ENCODE measurements around the gene PIKFYVE. TPM values are rescaled to one million over a fixed set of nuclear protein-coding genes. Genes with fewer than 3 reads are reported as not detected.

PIKFYVE gene
- total RNA-seq, 1 donor from 2014 or later = 38.8 TPM

DNA sequence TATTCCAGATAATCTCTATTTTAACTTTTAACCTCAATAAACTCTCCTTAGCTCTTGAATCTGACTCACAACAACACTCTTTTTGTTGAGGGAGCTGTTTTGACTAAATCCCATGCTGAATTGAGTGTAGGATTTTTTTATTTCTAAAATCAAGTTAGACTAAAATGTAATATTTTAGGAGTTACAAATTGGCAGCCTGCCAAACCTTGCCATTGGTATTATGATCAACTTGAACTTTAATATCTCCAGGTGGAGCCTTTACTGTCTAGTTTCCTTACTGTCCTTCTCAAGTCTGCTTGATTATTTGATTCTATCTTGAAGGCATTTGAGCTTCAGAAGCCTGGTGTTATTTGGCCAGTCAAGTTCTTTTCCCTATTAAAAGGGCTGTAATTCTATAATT, 8.7 kb downstream of the PIKFYVE start:
- H3K4me3 Mint-ChIP-seq (ENCODE audit: unreplicated experiment) = no peak overlapping the region
- peaks cover 68% of the 10 kb centered on the region for H3K36me3 Mint-ChIP-seq (ENCODE audit: unreplicated experiment)
- TF ChIP-seq, protein P1, sequence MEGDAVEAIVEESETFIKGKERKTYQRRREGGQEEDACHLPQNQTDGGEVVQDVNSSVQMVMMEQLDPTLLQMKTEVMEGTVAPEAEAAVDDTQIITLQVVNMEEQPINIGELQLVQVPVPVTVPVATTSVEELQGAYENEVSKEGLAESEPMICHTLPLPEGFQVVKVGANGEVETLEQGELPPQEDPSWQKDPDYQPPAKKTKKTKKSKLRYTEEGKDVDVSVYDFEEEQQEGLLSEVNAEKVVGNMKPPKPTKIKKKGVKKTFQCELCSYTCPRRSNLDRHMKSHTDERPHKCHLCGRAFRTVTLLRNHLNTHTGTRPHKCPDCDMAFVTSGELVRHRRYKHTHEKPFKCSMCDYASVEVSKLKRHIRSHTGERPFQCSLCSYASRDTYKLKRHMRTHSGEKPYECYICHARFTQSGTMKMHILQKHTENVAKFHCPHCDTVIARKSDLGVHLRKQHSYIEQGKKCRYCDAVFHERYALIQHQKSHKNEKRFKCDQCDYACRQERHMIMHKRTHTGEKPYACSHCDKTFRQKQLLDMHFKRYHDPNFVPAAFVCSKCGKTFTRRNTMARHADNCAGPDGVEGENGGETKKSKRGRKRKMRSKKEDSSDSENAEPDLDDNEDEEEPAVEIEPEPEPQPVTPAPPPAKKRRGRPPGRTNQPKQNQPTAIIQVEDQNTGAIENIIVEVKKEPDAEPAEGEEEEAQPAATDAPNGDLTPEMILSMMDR (IDR thresholded peaks at IDR 0.05) = no peak
- DNase-seq (ENCODE audit: extremely low spot score, unreplicated experiment) = no peak
- H3K9me3 Mint-ChIP-seq (ENCODE audit: unreplicated experiment) = no peaks in the 10 kb centered on the region
- peaks cover 11% of the 10 kb centered on the region for H3K4me1 Mint-ChIP-seq (ENCODE audit: unreplicated experiment)
- H3K27me3 Mint-ChIP-seq (ENCODE audit: unreplicated experiment) = no peaks in the 10 kb centered on the region
- H3K27ac Mint-ChIP-seq (ENCODE audit: unreplicated experiment) = no peak overlapping the region

DNA sequence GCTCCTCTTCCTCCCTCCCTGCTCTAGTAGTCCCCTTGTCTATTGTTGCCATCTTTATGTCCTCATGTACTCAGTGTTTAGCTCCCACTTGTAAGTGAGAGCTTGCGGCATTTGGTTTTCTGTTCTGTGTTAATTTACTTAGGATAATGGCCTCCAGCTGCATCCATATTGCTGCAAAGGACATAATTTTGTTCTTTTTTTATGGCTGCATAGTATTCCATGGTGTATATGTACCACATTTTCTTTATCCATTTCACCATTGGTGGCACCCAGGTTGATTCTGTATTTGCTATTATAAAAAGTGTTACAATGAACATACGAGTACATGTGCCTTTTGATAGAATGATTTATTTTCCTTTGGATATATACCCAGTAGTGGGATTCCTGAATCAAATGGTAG, 12.5 kb downstream of the PIKFYVE start:
- Mint-ChIP-seq H3K9me3 (ENCODE audit: unreplicated experiment) (no peaks in the 10 kb centered on the region), H3K4me1 (ENCODE audit: unreplicated experiment) (peaks cover 16% of the 10 kb centered on the region), H3K4me3 (ENCODE audit: unreplicated experiment) (no peak overlapping the region), H3K36me3 (ENCODE audit: unreplicated experiment) (peaks cover 80% of the 10 kb centered on the region), H3K27ac (ENCODE audit: unreplicated experiment) (no peak overlapping the region), H3K27me3 (ENCODE audit: unreplicated experiment) (no peaks in the 10 kb centered on the region)
- TF ChIP-seq, protein P1 (IDR thresholded peaks at IDR 0.05) = no peak
- DNase-seq (ENCODE audit: extremely low spot score, unreplicated experiment) = no peak

GRCh38 chr2:208279236-208279635, 13.2 kb downstream of the PIKFYVE start:
- Mint-ChIP-seq H3K36me3 (ENCODE audit: unreplicated experiment) (peaks cover 76% of the 10 kb centered on the region), H3K27me3 (ENCODE audit: unreplicated experiment) (no peaks in the 10 kb centered on the region), H3K4me1 (ENCODE audit: unreplicated experiment) (peaks cover 13% of the 10 kb centered on the region), H3K9me3 (ENCODE audit: unreplicated experiment) (no peaks in the 10 kb centered on the region), H3K27ac (ENCODE audit: unreplicated experiment) (no peak overlapping the region), H3K4me3 (ENCODE audit: unreplicated experiment) (no peak overlapping the region)
- no peak for DNase-seq (ENCODE audit: extremely low spot score, unreplicated experiment)
- TF ChIP-seq, protein P1 (IDR thresholded peaks at IDR 0.05) = no peak

DNA sequence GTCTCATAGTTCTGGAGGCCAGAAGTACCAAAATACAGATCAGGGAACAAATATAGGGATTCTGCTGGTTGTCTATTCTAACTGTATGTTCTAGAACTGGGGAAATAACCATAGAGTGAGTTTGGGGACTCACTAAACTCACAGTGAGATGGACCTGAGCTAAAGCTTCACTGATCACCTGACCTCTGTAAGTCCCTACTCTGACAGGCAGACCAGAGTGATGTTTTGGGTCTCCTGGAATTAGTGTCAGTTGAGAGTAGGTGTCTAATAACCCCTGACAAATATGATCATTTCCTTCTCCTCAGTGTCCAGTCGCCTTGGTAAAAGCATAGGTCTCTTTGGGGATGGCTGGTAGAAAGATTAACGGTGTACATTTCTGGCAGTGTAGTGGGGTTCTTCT, 14.2 kb downstream of the PIKFYVE start:
- TF ChIP-seq, protein P1 (IDR thresholded peaks at IDR 0.05) = no peak
- no peaks in the 10 kb centered on the region for H3K27me3 Mint-ChIP-seq (ENCODE audit: unreplicated experiment)

DNA sequence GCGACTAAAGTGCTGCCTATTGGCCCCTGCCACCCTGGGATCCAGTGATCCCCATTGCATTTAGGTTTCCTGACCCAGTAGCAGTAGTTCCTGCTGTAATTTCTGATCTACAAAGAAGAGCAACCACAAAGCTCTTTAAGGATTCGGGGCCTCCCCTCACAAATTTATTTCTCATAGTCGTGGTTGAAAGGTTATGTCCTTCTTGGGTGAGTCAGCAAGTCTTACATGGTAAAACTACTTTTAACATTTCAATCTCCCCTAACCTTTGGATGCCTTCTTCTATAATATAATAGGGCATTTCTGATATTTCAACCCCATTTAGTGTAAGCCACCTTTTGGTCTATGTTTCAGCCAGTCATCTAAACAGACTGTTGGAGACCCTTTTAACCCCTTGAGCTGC, 14.9 kb downstream of the PIKFYVE start:
- Mint-ChIP-seq H3K27ac (ENCODE audit: unreplicated experiment) (no peak overlapping the region), H3K36me3 (ENCODE audit: unreplicated experiment) (peaks cover 67% of the 10 kb centered on the region), H3K27me3 (ENCODE audit: unreplicated experiment) (no peaks in the 10 kb centered on the region), H3K9me3 (ENCODE audit: unreplicated experiment) (no peaks in the 10 kb centered on the region), H3K4me1 (ENCODE audit: unreplicated experiment) (peaks cover 7% of the 10 kb centered on the region), H3K4me3 (ENCODE audit: unreplicated experiment) (no peak overlapping the region)
- TF ChIP-seq, protein P1 (IDR thresholded peaks at IDR 0.05) = no peak
- no peak for DNase-seq (ENCODE audit: extremely low spot score, unreplicated experiment)

More for the DNA sequence above, 14.2 kb downstream of the PIKFYVE start:
- no peak for DNase-seq (ENCODE audit: extremely low spot score, unreplicated experiment)
- Mint-ChIP-seq H3K27ac (ENCODE audit: unreplicated experiment) (no peak overlapping the region), H3K9me3 (ENCODE audit: unreplicated experiment) (no peaks in the 10 kb centered on the region), H3K36me3 (ENCODE audit: unreplicated experiment) (peaks cover 70% of the 10 kb centered on the region), H3K4me3 (ENCODE audit: unreplicated experiment) (no peak overlapping the region), H3K4me1 (ENCODE audit: unreplicated experiment) (peaks cover 8% of the 10 kb centered on the region)

Measured in osteocyte (in vitro differentiated cells).